ENCODE measurements around the gene SLC30A3.

The SLC30A3 gene

GRCh38 chr2:27206346-27206745, 56.5 kb downstream of the SLC30A3 start:
- no peak for DNase-seq (ENCODE audit: low spot score)

GRCh38 chr2:27205206-27205605, 57.6 kb downstream of the SLC30A3 start:
- DNase-seq (ENCODE audit: low spot score) = no peak

- DNase-seq (ENCODE audit: low spot score) = no peak
These were observed 58.3 kb downstream of the SLC30A3 start for GRCh38 chr2:27204566-27204965.

GRCh38 chr2:27203741-27204140, 59.1 kb downstream of the SLC30A3 start:
- DNase-seq (ENCODE audit: low spot score) = no peak
